Measurements from ENCODE around the gene SLC37A1.

DNA sequence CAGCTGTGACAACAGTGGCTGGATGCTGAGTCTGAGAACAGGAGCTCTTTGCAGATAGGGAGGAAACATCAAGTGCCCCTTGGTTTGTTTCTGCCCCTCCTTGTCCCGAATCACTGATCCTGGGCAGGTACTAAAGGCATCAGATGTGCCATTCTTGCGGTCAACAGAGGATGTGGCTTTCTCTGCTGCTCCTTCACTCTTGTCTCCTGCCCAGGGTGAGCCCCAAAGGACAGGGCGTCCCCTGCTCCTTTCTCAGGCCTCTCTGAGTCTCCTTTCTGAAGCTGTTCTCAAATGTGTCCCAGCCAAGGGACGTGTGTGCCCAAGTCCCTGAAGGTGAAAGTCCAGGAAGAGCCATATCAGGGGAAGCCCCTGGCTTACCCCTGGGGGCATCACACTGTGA, 31.7 kb downstream of the SLC37A1 start:
- TF ChIP-seq, protein P1, sequence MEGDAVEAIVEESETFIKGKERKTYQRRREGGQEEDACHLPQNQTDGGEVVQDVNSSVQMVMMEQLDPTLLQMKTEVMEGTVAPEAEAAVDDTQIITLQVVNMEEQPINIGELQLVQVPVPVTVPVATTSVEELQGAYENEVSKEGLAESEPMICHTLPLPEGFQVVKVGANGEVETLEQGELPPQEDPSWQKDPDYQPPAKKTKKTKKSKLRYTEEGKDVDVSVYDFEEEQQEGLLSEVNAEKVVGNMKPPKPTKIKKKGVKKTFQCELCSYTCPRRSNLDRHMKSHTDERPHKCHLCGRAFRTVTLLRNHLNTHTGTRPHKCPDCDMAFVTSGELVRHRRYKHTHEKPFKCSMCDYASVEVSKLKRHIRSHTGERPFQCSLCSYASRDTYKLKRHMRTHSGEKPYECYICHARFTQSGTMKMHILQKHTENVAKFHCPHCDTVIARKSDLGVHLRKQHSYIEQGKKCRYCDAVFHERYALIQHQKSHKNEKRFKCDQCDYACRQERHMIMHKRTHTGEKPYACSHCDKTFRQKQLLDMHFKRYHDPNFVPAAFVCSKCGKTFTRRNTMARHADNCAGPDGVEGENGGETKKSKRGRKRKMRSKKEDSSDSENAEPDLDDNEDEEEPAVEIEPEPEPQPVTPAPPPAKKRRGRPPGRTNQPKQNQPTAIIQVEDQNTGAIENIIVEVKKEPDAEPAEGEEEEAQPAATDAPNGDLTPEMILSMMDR (IDR thresholded peaks at IDR 0.05; ENCODE audit: low read depth, low read length, missing input control): no peak
- no peak for TF ChIP-seq RXRA (IDR thresholded peaks at IDR 0.05)
- TF ChIP-seq, protein P2, sequence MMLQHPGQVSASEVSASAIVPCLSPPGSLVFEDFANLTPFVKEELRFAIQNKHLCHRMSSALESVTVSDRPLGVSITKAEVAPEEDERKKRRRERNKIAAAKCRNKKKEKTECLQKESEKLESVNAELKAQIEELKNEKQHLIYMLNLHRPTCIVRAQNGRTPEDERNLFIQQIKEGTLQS (IDR thresholded peaks at IDR 0.05): no peak
- TF ChIP-seq, protein P3, sequence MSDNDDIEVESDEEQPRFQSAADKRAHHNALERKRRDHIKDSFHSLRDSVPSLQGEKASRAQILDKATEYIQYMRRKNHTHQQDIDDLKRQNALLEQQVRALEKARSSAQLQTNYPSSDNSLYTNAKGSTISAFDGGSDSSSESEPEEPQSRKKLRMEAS (IDR thresholded peaks at IDR 0.05): no peak
- no peak for TF ChIP-seq RAD21 (IDR thresholded peaks at IDR 0.05)
- no peak for TF ChIP-seq SP1 (IDR thresholded peaks at IDR 0.05)
- no peak for TF ChIP-seq FOXA1 (IDR thresholded peaks at IDR 0.05)
- TF ChIP-seq, protein P4, sequence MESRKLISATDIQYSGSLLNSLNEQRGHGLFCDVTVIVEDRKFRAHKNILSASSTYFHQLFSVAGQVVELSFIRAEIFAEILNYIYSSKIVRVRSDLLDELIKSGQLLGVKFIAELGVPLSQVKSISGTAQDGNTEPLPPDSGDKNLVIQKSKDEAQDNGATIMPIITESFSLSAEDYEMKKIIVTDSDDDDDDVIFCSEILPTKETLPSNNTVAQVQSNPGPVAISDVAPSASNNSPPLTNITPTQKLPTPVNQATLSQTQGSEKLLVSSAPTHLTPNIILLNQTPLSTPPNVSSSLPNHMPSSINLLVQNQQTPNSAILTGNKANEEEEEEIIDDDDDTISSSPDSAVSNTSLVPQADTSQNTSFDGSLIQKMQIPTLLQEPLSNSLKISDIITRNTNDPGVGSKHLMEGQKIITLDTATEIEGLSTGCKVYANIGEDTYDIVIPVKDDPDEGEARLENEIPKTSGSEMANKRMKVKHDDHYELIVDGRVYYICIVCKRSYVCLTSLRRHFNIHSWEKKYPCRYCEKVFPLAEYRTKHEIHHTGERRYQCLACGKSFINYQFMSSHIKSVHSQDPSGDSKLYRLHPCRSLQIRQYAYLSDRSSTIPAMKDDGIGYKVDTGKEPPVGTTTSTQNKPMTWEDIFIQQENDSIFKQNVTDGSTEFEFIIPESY (IDR thresholded peaks at IDR 0.05): no peak
- no peak for TF ChIP-seq TAF1 (conservative IDR thresholded peaks at IDR 0.05)
- TF ChIP-seq, protein P5, sequence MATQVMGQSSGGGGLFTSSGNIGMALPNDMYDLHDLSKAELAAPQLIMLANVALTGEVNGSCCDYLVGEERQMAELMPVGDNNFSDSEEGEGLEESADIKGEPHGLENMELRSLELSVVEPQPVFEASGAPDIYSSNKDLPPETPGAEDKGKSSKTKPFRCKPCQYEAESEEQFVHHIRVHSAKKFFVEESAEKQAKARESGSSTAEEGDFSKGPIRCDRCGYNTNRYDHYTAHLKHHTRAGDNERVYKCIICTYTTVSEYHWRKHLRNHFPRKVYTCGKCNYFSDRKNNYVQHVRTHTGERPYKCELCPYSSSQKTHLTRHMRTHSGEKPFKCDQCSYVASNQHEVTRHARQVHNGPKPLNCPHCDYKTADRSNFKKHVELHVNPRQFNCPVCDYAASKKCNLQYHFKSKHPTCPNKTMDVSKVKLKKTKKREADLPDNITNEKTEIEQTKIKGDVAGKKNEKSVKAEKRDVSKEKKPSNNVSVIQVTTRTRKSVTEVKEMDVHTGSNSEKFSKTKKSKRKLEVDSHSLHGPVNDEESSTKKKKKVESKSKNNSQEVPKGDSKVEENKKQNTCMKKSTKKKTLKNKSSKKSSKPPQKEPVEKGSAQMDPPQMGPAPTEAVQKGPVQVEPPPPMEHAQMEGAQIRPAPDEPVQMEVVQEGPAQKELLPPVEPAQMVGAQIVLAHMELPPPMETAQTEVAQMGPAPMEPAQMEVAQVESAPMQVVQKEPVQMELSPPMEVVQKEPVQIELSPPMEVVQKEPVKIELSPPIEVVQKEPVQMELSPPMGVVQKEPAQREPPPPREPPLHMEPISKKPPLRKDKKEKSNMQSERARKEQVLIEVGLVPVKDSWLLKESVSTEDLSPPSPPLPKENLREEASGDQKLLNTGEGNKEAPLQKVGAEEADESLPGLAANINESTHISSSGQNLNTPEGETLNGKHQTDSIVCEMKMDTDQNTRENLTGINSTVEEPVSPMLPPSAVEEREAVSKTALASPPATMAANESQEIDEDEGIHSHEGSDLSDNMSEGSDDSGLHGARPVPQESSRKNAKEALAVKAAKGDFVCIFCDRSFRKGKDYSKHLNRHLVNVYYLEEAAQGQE (IDR thresholded peaks at IDR 0.05): no peak
- TF ChIP-seq YY1 (IDR thresholded peaks at IDR 0.05): no peak
- no peak for TF ChIP-seq HNF4G (IDR thresholded peaks at IDR 0.05)

All from liver (tissue), 3 donors.